Nephron (organoid): Measurements from ENCODE around the gene DIPK1C.

Experiments
- H3K27ac Mint-ChIP-seq, 3 experiments: 2 replicates each; pipeline ENCODE4 v1.8.0; 2020; ENCODE audit warnings: mixed read lengths in 3 of 3, mild to moderate bottlenecking in 2 of 3, moderate library complexity in 1 of 3
- H3K27me3 Mint-ChIP-seq: 2 replicates; pipeline ENCODE4 v1.8.0; 2021; ENCODE audit warnings: low read depth, mild to moderate bottlenecking, moderate library complexity, mixed read lengths
- H3K36me3 Mint-ChIP-seq: 2 replicates; pipeline ENCODE4 v1.8.0; 2020; ENCODE audit warnings: low read depth, mixed read lengths
- H3K4me1 Mint-ChIP-seq: 2 replicates; pipeline ENCODE4 v1.8.0; 2020; ENCODE audit warnings: mixed read lengths
- H3K4me3 Mint-ChIP-seq, 3 experiments: 2 replicates each; pipeline ENCODE4 v1.8.0; 2020; ENCODE audit warnings: mild to moderate bottlenecking in 3 of 3, mixed read lengths in 3 of 3, moderate library complexity in 2 of 3
- H3K9me3 Mint-ChIP-seq: 2 replicates; pipeline ENCODE4 v1.8.0; 2020; ENCODE audit warnings: mixed read lengths
- CTCF ChIP-seq, 3 experiments: fragments of 200-600 bp; sonication (generic); IDR thresholded peaks; one replicate each; pipeline ENCODE4 v1.5.0; 2021; ENCODE audit warnings: antibody characterized with exemption in 3 of 3; ENCODE audit not compliant: unreplicated experiment in 3 of 3

DIPK1C gene

GRCh38 chr18:74472312-74472711 lies 15.2 kb upstream of the DIPK1C start:
- H3K4me3 Mint-ChIP-seq, result no peak overlapping the region
- no peaks in the 10 kb centered on the region for H3K36me3 Mint-ChIP-seq
- peaks cover 7% of the 10 kb centered on the region for H3K27me3 Mint-ChIP-seq
- no peaks in the 10 kb centered on the region for H3K4me1 Mint-ChIP-seq
- no peak for TF ChIP-seq CTCF (IDR thresholded peaks at IDR 0.05; ENCODE audit: unreplicated experiment in 3 of 3)
- no peak overlapping the region for H3K27ac Mint-ChIP-seq
- H3K9me3 Mint-ChIP-seq, result peaks cover 10% of the 10 kb centered on the region

GRCh38 chr18:74468547-74469061 lies 11.5 kb upstream of the DIPK1C start:
- TF ChIP-seq CTCF (IDR thresholded peaks at IDR 0.05; ENCODE audit: unreplicated experiment in 3 of 3), result no peak
- Mint-ChIP-seq H3K9me3 (peaks cover 12% of the 10 kb centered on the region), H3K4me3 (no peak overlapping the region), H3K27me3 (no peaks in the 10 kb centered on the region), H3K36me3 (no peaks in the 10 kb centered on the region), H3K27ac (no peak overlapping the region), H3K4me1 (peaks cover 8% of the 10 kb centered on the region)

- Mint-ChIP-seq H3K9me3 (peaks cover 12% of the 10 kb centered on the region), H3K4me3 (no peak overlapping the region), H3K36me3 (no peaks in the 10 kb centered on the region), H3K4me1 (peaks cover 8% of the 10 kb centered on the region), H3K27me3 (peaks cover 12% of the 10 kb centered on the region), H3K27ac (no peak overlapping the region)
- TF ChIP-seq CTCF (IDR thresholded peaks at IDR 0.05; ENCODE audit: unreplicated experiment in 3 of 3), result no peak
Measured at GRCh38 chr18:74465775-74466174, 8.7 kb upstream of the DIPK1C start.

- no peak overlapping the region for H3K4me3 Mint-ChIP-seq
- no peak overlapping the region for H3K27ac Mint-ChIP-seq
- H3K36me3 Mint-ChIP-seq, result no peaks in the 10 kb centered on the region
- peaks cover 2% of the 10 kb centered on the region for H3K9me3 Mint-ChIP-seq
- peaks cover 8% of the 10 kb centered on the region for H3K4me1 Mint-ChIP-seq
- TF ChIP-seq CTCF (IDR thresholded peaks at IDR 0.05; ENCODE audit: unreplicated experiment in 3 of 3), result no peak
- H3K27me3 Mint-ChIP-seq, result peaks cover 30% of the 10 kb centered on the region
Measured at GRCh38 chr18:74463983-74464382, 6.9 kb upstream of the DIPK1C start.

GRCh38 chr18:74463254-74463653 lies 6.1 kb upstream of the DIPK1C start:
- peaks cover 2% of the 10 kb centered on the region for H3K9me3 Mint-ChIP-seq
- TF ChIP-seq CTCF (IDR thresholded peaks at IDR 0.05; ENCODE audit: unreplicated experiment in 3 of 3), result no peak
- no peak overlapping the region for H3K27ac Mint-ChIP-seq
- H3K4me1 Mint-ChIP-seq, result peaks cover 10% of the 10 kb centered on the region
- H3K27me3 Mint-ChIP-seq, result peaks cover 38% of the 10 kb centered on the region
- no peaks in the 10 kb centered on the region for H3K36me3 Mint-ChIP-seq
- H3K4me3 Mint-ChIP-seq, result no peak overlapping the region

- no peaks in the 10 kb centered on the region for H3K9me3 Mint-ChIP-seq
- no peak overlapping the region for H3K4me3 Mint-ChIP-seq
- TF ChIP-seq CTCF (IDR thresholded peaks at IDR 0.05; ENCODE audit: unreplicated experiment in 3 of 3), result no peak
- H3K4me1 Mint-ChIP-seq, result peaks cover 20% of the 10 kb centered on the region
- no peaks in the 10 kb centered on the region for H3K36me3 Mint-ChIP-seq
- H3K27ac Mint-ChIP-seq, result no peak overlapping the region
- H3K27me3 Mint-ChIP-seq, result peaks cover 58% of the 10 kb centered on the region
Measured at GRCh38 chr18:74460825-74461224, 3.7 kb upstream of the DIPK1C start.
